PC-3 (cell line): Measurements from ENCODE around the gene HCFC1. TPM values are rescaled to one million over a fixed set of nuclear protein-coding genes. Genes with fewer than 3 reads are reported as not detected.

ENCODE experiments used
- ATAC-seq: fragments of 200-7000 bp; cut with Tn5 transposase; 2 replicates; pipeline ENCODE4 v1.9.1; 2020; ENCODE audit warnings: mild to moderate bottlenecking, moderate library complexity
- BruUV-seq: library from RNA; stranded (reverse); fragments of 400-500 nt; replicated peaks from 2 replicates; lab custom pipeline; 2021; lab: Mats Ljungman, UMichigan
- CTCF ChIA-PET: fragments of 300-600 bp; sonication (Branson Sonifier 250); formaldehyde crosslinking; loops from one replicate; lab custom pipeline; 2022; ENCODE audit warnings: antibody characterized with exemption; lab: Charles Lee
- POLR2A ChIA-PET: fragments of 300-600 bp; sonication (Branson Sonifier 250); formaldehyde crosslinking; loops from one replicate; lab custom pipeline; 2022; ENCODE audit warnings: antibody characterized with exemption; ENCODE audit not compliant: unreplicated experiment; lab: Charles Lee
- DNase-seq: peaks from one replicate; pipeline ENCODE4 v3.0.0-alpha.2; 2015
- H2AFZ ChIP-seq: fragments of 300-600 bp; sonication (generic); 2 replicates; pipeline ENCODE4 v1.6.0; 2016; ENCODE audit warnings: antibody characterized with exemption, low read length
- H3F3A ChIP-seq: fragments of 300-600 bp; sonication (generic); one replicate; pipeline ENCODE4 v1.6.0; 2017; ENCODE audit warnings: antibody characterized with exemption, low read length, control low read depth, mild to moderate bottlenecking; ENCODE audit not compliant: unreplicated experiment
- H3K27ac ChIP-seq: fragments of 300-600 bp; sonication (generic); 2 replicates; pipeline ENCODE4 v1.5.1; 2016; ENCODE audit warnings: mild to moderate bottlenecking, low read length
- H3K27me3 ChIP-seq: fragments of 300-600 bp; sonication (generic); 2 replicates; pipeline ENCODE4 v1.6.1; 2016; ENCODE audit warnings: low read length, mixed read lengths
- H3K36me3 ChIP-seq: fragments of 300-600 bp; sonication (generic); 2 replicates; pipeline ENCODE4 v1.6.1; 2016; ENCODE audit warnings: low read depth, mixed run types, low read length, mixed read lengths
- H3K4me1 ChIP-seq: fragments of 300-600 bp; sonication (generic); 2 replicates; pipeline ENCODE4 v1.5.1; 2016; ENCODE audit warnings: low read length; ENCODE audit not compliant: insufficient read depth
- H3K4me2 ChIP-seq: fragments of 300-600 bp; sonication (generic); 2 replicates; pipeline ENCODE4 v1.6.0; 2016; ENCODE audit warnings: low read length
- H3K4me3 ChIP-seq: fragments of 300-600 bp; sonication (generic); 2 replicates; pipeline ENCODE4 v1.5.1; 2016; ENCODE audit warnings: mild to moderate bottlenecking, low read length, mixed read lengths
- H3K79me2 ChIP-seq: fragments of 300-600 bp; sonication (generic); 2 replicates; pipeline ENCODE4 v1.6.1; 2017; ENCODE audit warnings: low read length, mixed read lengths
- H3K9ac ChIP-seq: fragments of 300-600 bp; sonication (generic); 2 replicates; pipeline ENCODE4 v1.6.0; 2016; ENCODE audit warnings: mild to moderate bottlenecking, low read length
- H3K9me2 ChIP-seq: fragments of 300-600 bp; sonication (generic); replicated peaks from 2 replicates; pipeline ENCODE4 v1.6.1; 2016; ENCODE audit warnings: mixed run types, low read length, mixed read lengths
- H3K9me3 ChIP-seq: fragments of 300-600 bp; sonication (generic); 2 replicates; pipeline ENCODE4 v1.6.1; 2016; ENCODE audit warnings: low read length, mixed read lengths
- H4K20me1 ChIP-seq: fragments of 300-600 bp; sonication (generic); 2 replicates; pipeline ENCODE4 v1.6.1; 2016; ENCODE audit warnings: low read length, mixed read lengths
- CTCF ChIP-seq: fragments of 300-600 bp; sonication (generic); conservative IDR thresholded peaks from 2 replicates; pipeline ENCODE4 v1.5.1; 2017; ENCODE audit warnings: antibody characterized with exemption, low read depth, mild to moderate bottlenecking, low read length
- EZH2 ChIP-seq: fragments of 300-600 bp; sonication (generic); IDR thresholded peaks from one replicate; pipeline ENCODE4 v1.6.1; 2017; ENCODE audit warnings: antibody characterized with exemption, mild to moderate bottlenecking, low read length; ENCODE audit not compliant: unreplicated experiment
- EZH2phosphoT487 ChIP-seq: fragments of 300-600 bp; sonication (generic); IDR thresholded peaks from 2 replicates; pipeline ENCODE4 v1.6.1; 2018; ENCODE audit warnings: mild to moderate bottlenecking, antibody characterized with exemption, low read length, borderline replicate concordance
- intact Hi-C: fragments of 100-400 bp; cut with micrococcal nuclease; formaldehyde crosslinking; loops from 2 replicates; pipeline ENCODE4 v1.9.0; 2023
- total RNA-seq: library from RNA; depleted of rRNA; stranded (reverse); fragments of >200 nt; gene quantifications from 2 replicates; pipeline ENCODE4 v1.2.3, GENCODE V29; 2014

The HCFC1 gene
- total RNA-seq, 1 experiment from 2014 or later, result 66.9 TPM

DNA sequence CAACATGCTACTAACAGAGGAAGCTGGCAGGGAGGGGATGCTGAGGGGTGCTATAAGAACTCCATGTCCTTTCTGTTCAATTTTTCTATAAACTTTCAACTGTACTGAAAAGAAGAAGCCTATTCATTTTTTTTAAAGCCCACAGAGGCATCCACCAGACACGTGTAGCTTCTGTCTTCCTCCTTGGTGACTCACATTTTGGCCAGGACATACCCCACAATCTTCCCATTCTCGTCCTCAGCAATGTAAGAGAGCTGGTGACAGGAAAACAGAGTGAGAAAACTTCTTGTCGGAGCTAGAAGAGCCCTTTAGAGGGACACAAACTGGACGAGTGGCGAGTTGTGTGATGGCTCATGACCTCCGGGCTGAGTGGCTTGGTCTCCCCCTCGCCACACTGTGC lies 37.9 kb downstream of the HCFC1 start:
- Histone ChIP-seq H3K4me3 (peak overlapping the region; percentile 99), H3F3A (no peaks in the 10 kb centered on the region), H3K9me2 (no peaks in the 10 kb centered on the region), H3K79me2 (peaks cover 32% of the 10 kb centered on the region), H3K27ac (no peak overlapping the region), H2AFZ (no peak overlapping the region), H3K27me3 (no peaks in the 10 kb centered on the region), H3K9me3 (no peaks in the 10 kb centered on the region), H3K4me2 (peak overlapping the region; percentile 96), H4K20me1 (no peaks in the 10 kb centered on the region), H3K4me1 (peaks cover 13% of the 10 kb centered on the region), H3K9ac (peak overlapping the region; percentile 97), H3K36me3 (peaks cover 11% of the 10 kb centered on the region)
- CTCF ChIA-PET, result interaction anchor here (0.6 kb wide), 1 partner anchor 41 kb away, joined by 5 read pairs; no protein-coding TSS in a partner anchor
- no peak for TF ChIP-seq EZH2
- no peak for TF ChIP-seq EZH2phosphoT487
- TF ChIP-seq CTCF, result no peak
- BruUV-seq, result no TSS peak
- POLR2A ChIA-PET, result no interaction called here
- DNase-seq (peak; percentile 43), ATAC-seq (no peak)
- intact Hi-C loops, result no loop called here

DNA sequence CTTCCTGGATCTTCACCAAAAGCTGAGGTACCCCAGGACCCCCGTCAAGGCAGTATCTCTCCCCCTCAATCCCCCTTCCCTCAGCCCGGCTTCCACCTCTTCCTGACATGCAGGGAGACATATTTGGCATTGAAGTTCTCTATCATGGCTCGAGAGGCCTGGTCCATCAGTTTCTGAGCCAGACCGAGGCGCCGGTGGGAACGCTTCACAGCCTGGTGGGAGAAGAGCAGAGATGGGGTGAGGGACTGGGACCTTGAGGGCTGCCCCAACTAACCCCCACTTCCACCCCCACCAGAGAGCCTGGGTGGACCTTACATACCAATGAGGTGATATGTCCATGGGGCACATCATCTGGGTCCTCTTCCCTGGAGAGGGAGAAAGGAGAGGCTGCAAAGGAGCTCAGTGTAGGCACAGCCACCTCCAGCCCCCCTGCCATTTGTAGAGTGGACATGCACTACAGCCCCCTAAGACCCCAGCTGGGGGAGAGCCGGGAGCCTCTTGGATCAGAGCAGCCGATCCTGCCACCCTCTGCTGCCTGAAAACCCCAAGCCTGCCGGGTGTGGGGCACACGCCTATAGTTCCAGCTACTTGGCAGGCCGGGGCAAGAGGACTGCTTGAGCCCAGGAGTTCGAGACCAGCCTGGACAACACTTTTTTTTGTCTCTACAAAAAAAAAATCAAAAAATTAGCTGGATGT lies 39.2 kb downstream of the HCFC1 start:
- ChIA-PET POLR2A (no interaction called here), CTCF (no interaction called here)
- Histone ChIP-seq H3K4me3 (no peak overlapping the region), H3K27me3 (no peaks in the 10 kb centered on the region), H3K4me2 (no peak overlapping the region), H4K20me1 (no peaks in the 10 kb centered on the region), H3K9ac (no peak overlapping the region), H3F3A (no peaks in the 10 kb centered on the region), H2AFZ (no peak overlapping the region), H3K4me1 (peaks cover 17% of the 10 kb centered on the region), H3K9me2 (no peaks in the 10 kb centered on the region), H3K79me2 (peaks cover 32% of the 10 kb centered on the region), H3K27ac (no peak overlapping the region), H3K36me3 (peaks cover 11% of the 10 kb centered on the region), H3K9me3 (no peaks in the 10 kb centered on the region)
- TF ChIP-seq EZH2 (no peak), EZH2phosphoT487 (no peak), CTCF (no peak)
- intact Hi-C loops, result no loop called here
- DNase-seq (no peak), ATAC-seq (no peak)
- no TSS peak for BruUV-seq

- no peak overlapping the region for H3K4me2 ChIP-seq
- H3K27me3 ChIP-seq, result no peaks in the 10 kb centered on the region
- no peaks in the 10 kb centered on the region for H3F3A ChIP-seq
- ATAC-seq, result no peak
- peaks cover 24% of the 10 kb centered on the region for H3K4me1 ChIP-seq
- no peak for DNase-seq
- no peaks in the 10 kb centered on the region for H4K20me1 ChIP-seq
- peaks cover 11% of the 10 kb centered on the region for H3K36me3 ChIP-seq
- CTCF ChIA-PET, result no interaction called here
- no peak overlapping the region for H2AFZ ChIP-seq
- H3K4me3 ChIP-seq, result no peak overlapping the region
- H3K9me3 ChIP-seq, result no peaks in the 10 kb centered on the region
- no peak overlapping the region for H3K27ac ChIP-seq
- no peak overlapping the region for H3K9ac ChIP-seq
- no peaks in the 10 kb centered on the region for H3K9me2 ChIP-seq
- intact Hi-C loops, result no loop called here
- POLR2A ChIA-PET, result no interaction called here
- peaks cover 32% of the 10 kb centered on the region for H3K79me2 ChIP-seq
- TF ChIP-seq EZH2phosphoT487, result no peak
- TF ChIP-seq EZH2, result no peak
- TF ChIP-seq CTCF, result no peak
- BruUV-seq, result no TSS peak
Measured at GRCh38 chrX:153931748-153932147, 39.9 kb downstream of the HCFC1 start.
